ENCODE measurements around the gene ARHGAP44.

The ARHGAP44 gene

DNA sequence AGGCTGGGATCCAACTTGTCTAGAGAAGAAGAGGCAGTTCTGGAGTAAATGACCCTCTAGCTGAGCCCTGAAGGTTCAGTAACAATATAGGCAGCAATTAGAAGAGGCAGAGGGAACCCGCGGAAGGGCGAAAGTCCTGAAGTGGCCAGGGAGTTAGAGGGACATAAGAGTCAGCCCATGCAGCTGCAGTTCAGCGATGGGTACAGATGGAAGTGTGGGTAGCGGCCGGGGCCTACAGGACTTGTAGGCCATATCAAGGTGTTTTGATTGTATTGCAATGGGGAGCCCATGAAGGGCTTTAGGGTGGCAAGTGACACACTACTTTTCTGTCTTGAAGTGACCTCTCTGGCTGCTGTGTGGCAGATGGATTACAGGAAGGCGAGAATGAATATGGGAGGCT, 225.5 kb downstream of the ARHGAP44 start:
- TF ChIP-seq GABPA (IDR thresholded peaks at IDR 0.05; ENCODE audit: low read depth) (no peak), POLR2AphosphoS5 (IDR thresholded peaks at IDR 0.05; ENCODE audit: low read depth) (no peak), SPI1 (IDR thresholded peaks at IDR 0.05; ENCODE audit: borderline replicate concordance, low read depth) (no peak)
- TF ChIP-seq, protein P1, sequence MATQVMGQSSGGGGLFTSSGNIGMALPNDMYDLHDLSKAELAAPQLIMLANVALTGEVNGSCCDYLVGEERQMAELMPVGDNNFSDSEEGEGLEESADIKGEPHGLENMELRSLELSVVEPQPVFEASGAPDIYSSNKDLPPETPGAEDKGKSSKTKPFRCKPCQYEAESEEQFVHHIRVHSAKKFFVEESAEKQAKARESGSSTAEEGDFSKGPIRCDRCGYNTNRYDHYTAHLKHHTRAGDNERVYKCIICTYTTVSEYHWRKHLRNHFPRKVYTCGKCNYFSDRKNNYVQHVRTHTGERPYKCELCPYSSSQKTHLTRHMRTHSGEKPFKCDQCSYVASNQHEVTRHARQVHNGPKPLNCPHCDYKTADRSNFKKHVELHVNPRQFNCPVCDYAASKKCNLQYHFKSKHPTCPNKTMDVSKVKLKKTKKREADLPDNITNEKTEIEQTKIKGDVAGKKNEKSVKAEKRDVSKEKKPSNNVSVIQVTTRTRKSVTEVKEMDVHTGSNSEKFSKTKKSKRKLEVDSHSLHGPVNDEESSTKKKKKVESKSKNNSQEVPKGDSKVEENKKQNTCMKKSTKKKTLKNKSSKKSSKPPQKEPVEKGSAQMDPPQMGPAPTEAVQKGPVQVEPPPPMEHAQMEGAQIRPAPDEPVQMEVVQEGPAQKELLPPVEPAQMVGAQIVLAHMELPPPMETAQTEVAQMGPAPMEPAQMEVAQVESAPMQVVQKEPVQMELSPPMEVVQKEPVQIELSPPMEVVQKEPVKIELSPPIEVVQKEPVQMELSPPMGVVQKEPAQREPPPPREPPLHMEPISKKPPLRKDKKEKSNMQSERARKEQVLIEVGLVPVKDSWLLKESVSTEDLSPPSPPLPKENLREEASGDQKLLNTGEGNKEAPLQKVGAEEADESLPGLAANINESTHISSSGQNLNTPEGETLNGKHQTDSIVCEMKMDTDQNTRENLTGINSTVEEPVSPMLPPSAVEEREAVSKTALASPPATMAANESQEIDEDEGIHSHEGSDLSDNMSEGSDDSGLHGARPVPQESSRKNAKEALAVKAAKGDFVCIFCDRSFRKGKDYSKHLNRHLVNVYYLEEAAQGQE (IDR thresholded peaks at IDR 0.05; ENCODE audit: insufficient replicate concordance, low read depth) = no peak
- TF ChIP-seq, protein P2, sequence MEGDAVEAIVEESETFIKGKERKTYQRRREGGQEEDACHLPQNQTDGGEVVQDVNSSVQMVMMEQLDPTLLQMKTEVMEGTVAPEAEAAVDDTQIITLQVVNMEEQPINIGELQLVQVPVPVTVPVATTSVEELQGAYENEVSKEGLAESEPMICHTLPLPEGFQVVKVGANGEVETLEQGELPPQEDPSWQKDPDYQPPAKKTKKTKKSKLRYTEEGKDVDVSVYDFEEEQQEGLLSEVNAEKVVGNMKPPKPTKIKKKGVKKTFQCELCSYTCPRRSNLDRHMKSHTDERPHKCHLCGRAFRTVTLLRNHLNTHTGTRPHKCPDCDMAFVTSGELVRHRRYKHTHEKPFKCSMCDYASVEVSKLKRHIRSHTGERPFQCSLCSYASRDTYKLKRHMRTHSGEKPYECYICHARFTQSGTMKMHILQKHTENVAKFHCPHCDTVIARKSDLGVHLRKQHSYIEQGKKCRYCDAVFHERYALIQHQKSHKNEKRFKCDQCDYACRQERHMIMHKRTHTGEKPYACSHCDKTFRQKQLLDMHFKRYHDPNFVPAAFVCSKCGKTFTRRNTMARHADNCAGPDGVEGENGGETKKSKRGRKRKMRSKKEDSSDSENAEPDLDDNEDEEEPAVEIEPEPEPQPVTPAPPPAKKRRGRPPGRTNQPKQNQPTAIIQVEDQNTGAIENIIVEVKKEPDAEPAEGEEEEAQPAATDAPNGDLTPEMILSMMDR (IDR thresholded peaks at IDR 0.05; ENCODE audit: insufficient read depth, low read length) = no peak
- no peak for DNase-seq (ENCODE audit: low read depth in 1 of 2, low spot score in 1 of 2)

DNA sequence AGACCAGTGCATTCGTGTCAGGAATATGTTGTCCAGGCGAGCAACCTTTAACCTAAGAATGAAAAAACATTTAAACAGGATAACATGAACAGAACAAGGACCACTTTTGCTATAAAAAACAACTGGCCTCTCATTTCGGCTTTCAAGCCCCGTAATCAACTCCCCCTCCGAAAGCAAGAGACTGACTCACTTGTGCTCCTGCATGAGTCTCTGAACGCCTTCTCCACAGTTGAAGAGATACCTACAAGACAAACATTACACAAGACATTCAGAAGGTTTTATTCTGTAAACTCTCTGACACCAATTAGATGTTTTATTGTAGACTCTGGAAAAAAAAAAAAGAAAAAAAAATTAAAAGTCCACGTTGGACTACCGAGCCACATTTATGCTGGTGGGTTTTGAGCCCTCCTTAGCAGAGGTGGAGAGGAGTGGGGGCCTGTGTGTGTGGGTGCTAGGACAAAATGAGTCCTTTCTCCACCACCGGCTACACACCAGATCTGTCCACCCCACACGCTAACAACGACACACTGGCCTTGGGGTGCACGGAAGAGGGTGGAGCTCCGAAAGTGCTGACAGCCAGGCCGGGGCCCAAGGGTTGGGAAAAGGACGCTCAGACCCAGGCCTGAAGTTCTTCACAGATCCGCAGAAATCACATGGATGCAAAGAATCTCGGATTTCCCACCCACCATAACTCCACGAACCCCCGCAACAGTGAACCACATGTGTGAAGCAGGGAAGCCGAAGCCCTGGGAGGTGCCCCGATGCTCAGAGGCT, 227.8 kb downstream of the ARHGAP44 start:
- TF ChIP-seq, protein P1 (IDR thresholded peaks at IDR 0.05; ENCODE audit: insufficient replicate concordance, low read depth) = no peak
- TF ChIP-seq SPI1 (IDR thresholded peaks at IDR 0.05; ENCODE audit: borderline replicate concordance, low read depth) (no peak), GABPA (IDR thresholded peaks at IDR 0.05; ENCODE audit: low read depth) (no peak), POLR2AphosphoS5 (IDR thresholded peaks at IDR 0.05; ENCODE audit: low read depth) (no peak)
- TF ChIP-seq, protein P2 (IDR thresholded peaks at IDR 0.05; ENCODE audit: insufficient read depth, low read length) = no peak
- DNase-seq (ENCODE audit: low read depth in 1 of 2, low spot score in 1 of 2) = no peak
- no peaks in the 10 kb centered on the region for H3K27me3 ChIP-seq (ENCODE audit: insufficient read depth, poor library complexity, severe bottlenecking)
- H3K27ac ChIP-seq (replicated peaks) = peak overlapping the region; percentile 69
- peak overlapping the region; percentile 73 for H3K4me3 ChIP-seq (replicated peaks; ENCODE audit: insufficient read depth, low read length)

More for the DNA sequence above, 225.5 kb downstream of the ARHGAP44 start:
- H3K27me3 ChIP-seq (ENCODE audit: insufficient read depth, poor library complexity, severe bottlenecking) = no peaks in the 10 kb centered on the region
- H3K4me3 ChIP-seq (replicated peaks; ENCODE audit: insufficient read depth, low read length) = no peak overlapping the region
- no peak overlapping the region for H3K27ac ChIP-seq (replicated peaks)

DNA sequence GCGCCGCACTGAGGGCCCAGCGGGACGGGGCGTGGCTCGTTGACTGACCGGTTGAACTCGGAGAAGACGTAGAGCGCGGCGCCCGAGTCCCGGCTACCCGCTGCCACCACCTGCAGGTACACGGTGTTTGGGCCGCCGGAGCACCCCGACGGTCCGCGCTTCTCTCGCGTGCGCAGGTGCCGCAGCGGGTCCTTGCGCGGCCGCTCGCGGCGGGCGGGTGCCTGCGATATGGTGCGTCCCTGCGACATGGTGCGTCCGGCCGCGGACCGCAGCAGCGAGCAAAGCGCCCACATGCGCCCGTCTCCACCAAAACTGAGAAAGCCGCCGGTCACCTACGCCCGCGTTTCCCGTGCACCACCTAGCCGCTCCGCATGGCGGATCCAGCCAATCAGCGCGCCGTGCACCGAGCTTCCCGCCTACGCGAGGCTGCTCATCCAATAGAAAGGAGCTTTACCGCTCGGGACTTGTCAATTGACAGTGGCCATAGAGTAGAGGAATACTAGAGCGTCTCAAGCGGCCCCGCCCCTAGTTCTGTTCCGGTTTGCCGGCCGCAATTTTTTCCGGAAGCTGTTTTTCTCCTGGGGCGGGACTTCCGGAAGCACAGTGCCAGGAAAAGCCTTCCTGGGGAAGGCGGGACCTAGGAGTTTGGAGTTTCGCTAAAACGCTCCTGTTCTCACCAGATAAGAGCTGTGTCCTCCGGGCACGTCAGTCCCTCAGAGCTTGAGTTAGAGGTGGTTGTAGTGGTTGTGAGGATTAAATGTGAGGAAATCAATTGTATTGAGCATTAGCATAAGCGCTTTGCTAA, 228.6 kb downstream of the ARHGAP44 start, which contains the start of gene ELAC2:
Gene ELAC2, minus strand, starts transcription at position 373 of the 805 bp plus-strand sequence. Its CDS starts 80 bp downstream, at position 293.
- Histone ChIP-seq H3K27me3 (ENCODE audit: insufficient read depth, poor library complexity, severe bottlenecking) (no peaks in the 10 kb centered on the region), H3K27ac (replicated peaks) (peak within 1 kb of the TSS; percentile 69), H3K4me3 (replicated peaks; ENCODE audit: insufficient read depth, low read length) (peak within 1 kb of the TSS; percentile 73)
- TF ChIP-seq, protein P1 (IDR thresholded peaks at IDR 0.05; ENCODE audit: insufficient replicate concordance, low read depth) = peak; percentile 14
- TF ChIP-seq, protein P2 (IDR thresholded peaks at IDR 0.05; ENCODE audit: insufficient read depth, low read length) = no peak
- 0 out of 2 replicates have a peak, but pooled peaks have one; percentile 37 for TF ChIP-seq POLR2AphosphoS5 (IDR thresholded peaks at IDR 0.05; ENCODE audit: low read depth)
- TF ChIP-seq GABPA (IDR thresholded peaks at IDR 0.05; ENCODE audit: low read depth) = peak; percentile 87
- TF ChIP-seq SPI1 (IDR thresholded peaks at IDR 0.05; ENCODE audit: borderline replicate concordance, low read depth) = peak; percentile 20; the same call in 1 of the 2 replicates
- DNase-seq (ENCODE audit: low read depth in 1 of 2, low spot score in 1 of 2) = peak; percentile 81 to 91
